Measurements from ENCODE around the gene PIP5K1A. TPM values are rescaled to one million over a fixed set of nuclear protein-coding genes. Genes with fewer than 3 reads are reported as not detected.
"Not testable (repeated sequence)": the region's sequence is repeated elsewhere in the genome, so short reads cannot be mapped to it uniquely, and the experiment has no call there.

Gene PIP5K1A
- total RNA-seq, 1 donor from 2014 or later = 97.7 TPM

GRCh38 chr1:151199873-151200581 lies 1.7 kb downstream of the PIP5K1A start:
- peaks cover 37% of the 10 kb centered on the region for H3K36me3 Mint-ChIP-seq (ENCODE audit: low read depth)
- intact Hi-C loops (cut with micrococcal nuclease) = loop anchor here (1.0 to 5.0 kb wide), 5 partner anchors 13 to 127 kb away; partner anchors contain the start of genes PI4KB, SCNM1 and TNFAIP8L2
- peak overlapping the region; percentile 94 for H3K4me3 Mint-ChIP-seq
- no peaks in the 10 kb centered on the region for H3K9me3 Mint-ChIP-seq
- peak overlapping the region; percentile 97 for H3K27ac Mint-ChIP-seq
- peak; percentile 65 for DNase-seq
- peaks cover 40% of the 10 kb centered on the region for H3K4me1 Mint-ChIP-seq
- peaks cover 2% of the 10 kb centered on the region for H3K27me3 Mint-ChIP-seq

- Mint-ChIP-seq H3K36me3 (ENCODE audit: low read depth) (peaks cover 51% of the 10 kb centered on the region), H3K4me1 (peaks cover 24% of the 10 kb centered on the region)
- intact Hi-C loops (cut with micrococcal nuclease); H3K27ac Mint-ChIP-seq; H3K4me3 Mint-ChIP-seq; DNase-seq; H3K27me3 Mint-ChIP-seq; H3K9me3 Mint-ChIP-seq: not testable (repeated sequence)
Measured at GRCh38 chr1:151205381-151205965, 7.1 kb downstream of the PIP5K1A start.

DNA sequence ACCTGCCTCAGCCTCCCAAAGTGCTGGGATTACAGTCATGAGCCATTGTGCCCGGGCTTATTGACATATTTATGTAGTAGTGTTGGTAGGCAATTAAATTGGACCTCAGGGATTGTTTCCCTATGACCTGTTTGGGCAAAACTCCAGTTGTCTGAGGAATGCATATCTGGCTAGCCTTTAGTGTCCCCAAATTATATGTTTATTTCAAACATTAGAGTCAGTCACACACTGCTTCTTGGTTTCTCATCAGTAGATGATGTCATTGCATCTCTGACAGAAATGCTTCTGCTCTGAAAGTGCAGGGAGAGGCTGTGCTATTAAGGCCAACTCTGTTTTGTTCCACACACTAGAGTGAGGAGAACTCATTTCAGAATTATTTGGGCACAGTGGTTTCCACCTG lies 12.5 kb downstream of the PIP5K1A start:
- peak overlapping the region; percentile 71 for H3K4me3 Mint-ChIP-seq
- H3K27ac Mint-ChIP-seq = peak overlapping the region; percentile 89
- no peak for DNase-seq
- H3K36me3 Mint-ChIP-seq (ENCODE audit: low read depth) = peaks cover 50% of the 10 kb centered on the region
- peaks cover 32% of the 10 kb centered on the region for H3K4me1 Mint-ChIP-seq
- no peaks in the 10 kb centered on the region for H3K9me3 Mint-ChIP-seq
- intact Hi-C loops (cut with micrococcal nuclease) = no loop called here
- H3K27me3 Mint-ChIP-seq = no peaks in the 10 kb centered on the region

GRCh38 chr1:151211972-151212705 lies 13.8 kb downstream of the PIP5K1A start:
- Mint-ChIP-seq H3K27ac (peak overlapping the region; percentile 89), H3K4me3 (peak overlapping the region; percentile 71), H3K27me3 (no peaks in the 10 kb centered on the region), H3K36me3 (ENCODE audit: low read depth) (peaks cover 42% of the 10 kb centered on the region), H3K9me3 (no peaks in the 10 kb centered on the region), H3K4me1 (peaks cover 33% of the 10 kb centered on the region)
- intact Hi-C loops (cut with micrococcal nuclease) = loop anchor here (2.0 kb wide), 1 partner anchor 13 kb away; the partner anchor contains the start of gene PIP5K1A
- peak; percentile 71 for DNase-seq

DNA sequence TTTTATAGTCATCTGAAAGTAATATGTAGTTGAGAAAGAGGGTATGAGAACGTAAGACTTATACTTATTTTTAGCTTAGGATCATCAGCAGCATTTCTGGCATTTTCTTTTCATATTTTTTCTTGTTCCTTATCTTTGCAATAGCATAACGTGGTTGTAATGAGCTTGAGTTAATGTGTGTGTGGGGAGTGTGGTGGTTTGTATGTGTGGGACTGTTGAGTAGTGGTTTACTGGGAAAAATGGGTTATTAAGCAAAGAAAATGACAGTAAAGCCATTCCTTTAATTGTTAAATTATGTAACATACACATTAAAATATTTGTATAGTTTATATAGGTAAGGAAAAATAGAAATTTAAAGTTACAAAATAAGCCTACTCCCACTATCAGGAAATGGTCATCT lies 15.2 kb downstream of the PIP5K1A start:
- intact Hi-C loops (cut with micrococcal nuclease) = loop anchor here (2.0 kb wide), 1 partner anchor 15 kb away; the partner anchor contains the start of gene PIP5K1A
- Mint-ChIP-seq H3K4me1 (peaks cover 35% of the 10 kb centered on the region), H3K27me3 (no peaks in the 10 kb centered on the region), H3K27ac (no peak overlapping the region), H3K4me3 (no peak overlapping the region), H3K9me3 (no peaks in the 10 kb centered on the region), H3K36me3 (ENCODE audit: low read depth) (peaks cover 37% of the 10 kb centered on the region)
- no peak for DNase-seq

DNA sequence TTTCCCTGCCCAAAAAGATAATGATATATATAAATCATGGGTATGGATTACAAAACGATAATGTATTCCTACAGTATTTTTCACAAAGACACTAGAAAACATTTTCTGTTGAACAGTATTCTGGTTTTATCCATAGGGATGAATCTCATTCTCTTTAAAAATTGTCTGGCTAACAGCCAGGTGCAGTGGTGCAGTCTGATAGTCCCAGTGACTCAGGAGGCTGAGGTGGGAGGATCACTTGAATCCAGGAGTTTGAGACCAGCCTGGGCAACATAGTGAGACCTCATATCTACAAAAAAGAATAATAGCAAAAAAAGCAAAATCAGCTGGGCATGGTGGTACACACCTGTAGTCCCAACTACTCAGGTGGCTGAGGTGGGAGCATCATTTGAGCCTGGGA lies 23.3 kb downstream of the PIP5K1A start:
- no peaks in the 10 kb centered on the region for H3K9me3 Mint-ChIP-seq
- H3K4me1 Mint-ChIP-seq = peaks cover 7% of the 10 kb centered on the region
- H3K4me3 Mint-ChIP-seq = no peak overlapping the region
- intact Hi-C loops (cut with micrococcal nuclease) = no loop called here
- H3K27me3 Mint-ChIP-seq = no peaks in the 10 kb centered on the region
- no peak overlapping the region for H3K27ac Mint-ChIP-seq
- DNase-seq = no peak
- H3K36me3 Mint-ChIP-seq (ENCODE audit: low read depth) = peaks cover 22% of the 10 kb centered on the region

GRCh38 chr1:151222130-151222529 lies 23.8 kb downstream of the PIP5K1A start:
- Mint-ChIP-seq H3K27ac (no peak overlapping the region), H3K9me3 (no peaks in the 10 kb centered on the region), H3K4me1 (peaks cover 7% of the 10 kb centered on the region), H3K36me3 (ENCODE audit: low read depth) (peaks cover 25% of the 10 kb centered on the region), H3K4me3 (no peak overlapping the region), H3K27me3 (no peaks in the 10 kb centered on the region)
- intact Hi-C loops (cut with micrococcal nuclease) = no loop called here
- DNase-seq = no peak

GRCh38 chr1:151235235-151235634 lies 36.9 kb downstream of the PIP5K1A start:
- intact Hi-C loops (cut with micrococcal nuclease) = no loop called here
- no peak overlapping the region for H3K27ac Mint-ChIP-seq
- DNase-seq = no peak
- H3K4me3 Mint-ChIP-seq = no peak overlapping the region
- peaks cover 5% of the 10 kb centered on the region for H3K4me1 Mint-ChIP-seq
- H3K36me3 Mint-ChIP-seq (ENCODE audit: low read depth) = peaks cover 74% of the 10 kb centered on the region
- no peaks in the 10 kb centered on the region for H3K9me3 Mint-ChIP-seq
- H3K27me3 Mint-ChIP-seq = no peaks in the 10 kb centered on the region

GRCh38 chr1:151237678-151238466 lies 39.5 kb downstream of the PIP5K1A start:
- Mint-ChIP-seq H3K9me3 (no peaks in the 10 kb centered on the region), H3K36me3 (ENCODE audit: low read depth) (peaks cover 66% of the 10 kb centered on the region), H3K27ac (peak overlapping the region; percentile 61), H3K4me3 (no peak overlapping the region), H3K27me3 (no peaks in the 10 kb centered on the region), H3K4me1 (peaks cover 5% of the 10 kb centered on the region)
- DNase-seq = no peak
- intact Hi-C loops (cut with micrococcal nuclease) = no loop called here

- intact Hi-C loops (cut with micrococcal nuclease) = no loop called here
- no peak for DNase-seq
- Mint-ChIP-seq H3K4me3 (no peak overlapping the region), H3K9me3 (no peaks in the 10 kb centered on the region), H3K27ac (no peak overlapping the region), H3K36me3 (ENCODE audit: low read depth) (peaks cover 70% of the 10 kb centered on the region), H3K27me3 (no peaks in the 10 kb centered on the region), H3K4me1 (peaks cover 5% of the 10 kb centered on the region)
Measured at GRCh38 chr1:151238467-151238739, 40.1 kb downstream of the PIP5K1A start.

GRCh38 chr1:151242442-151242841 lies 44.1 kb downstream of the PIP5K1A start:
- Mint-ChIP-seq H3K27ac (no peak overlapping the region), H3K4me3 (no peak overlapping the region)
- intact Hi-C loops (cut with micrococcal nuclease) = no loop called here

GRCh38 chr1:151243683-151244216 lies 45.4 kb downstream of the PIP5K1A start:
- H3K9me3 Mint-ChIP-seq = no peaks in the 10 kb centered on the region
- H3K36me3 Mint-ChIP-seq (ENCODE audit: low read depth) = peaks cover 67% of the 10 kb centered on the region
- H3K27me3 Mint-ChIP-seq = no peaks in the 10 kb centered on the region
- no peak overlapping the region for H3K27ac Mint-ChIP-seq
- H3K4me1 Mint-ChIP-seq = no peaks in the 10 kb centered on the region
- no peak overlapping the region for H3K4me3 Mint-ChIP-seq
- DNase-seq = no peak
- intact Hi-C loops (cut with micrococcal nuclease) = no loop called here

More at GRCh38 chr1:151242442-151242841, 44.1 kb downstream of the PIP5K1A start:
- H3K9me3 Mint-ChIP-seq = no peaks in the 10 kb centered on the region
- no peaks in the 10 kb centered on the region for H3K27me3 Mint-ChIP-seq
- H3K36me3 Mint-ChIP-seq (ENCODE audit: low read depth) = peaks cover 66% of the 10 kb centered on the region
- DNase-seq = no peak
- H3K4me1 Mint-ChIP-seq = peaks cover 2% of the 10 kb centered on the region

DNA sequence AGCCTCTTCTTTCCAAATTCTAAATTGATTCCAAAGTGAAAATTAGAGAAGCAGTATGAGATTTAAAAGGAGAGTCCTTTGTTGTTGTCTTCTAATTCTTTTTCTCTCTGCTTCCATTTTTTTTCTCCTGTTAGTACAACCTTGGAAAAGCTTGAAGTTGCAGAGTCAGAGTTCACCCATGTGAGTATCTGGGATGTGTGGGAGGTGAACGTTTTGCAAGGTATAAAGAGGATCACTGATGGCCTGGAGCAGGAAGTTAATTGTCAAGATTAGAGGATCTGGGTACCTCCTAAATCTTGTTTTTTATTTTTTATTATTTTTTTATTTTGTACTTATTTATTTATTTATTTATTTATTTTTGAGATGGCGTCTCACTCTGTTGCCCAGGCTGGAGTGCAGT lies 48.4 kb downstream of the PIP5K1A start:
- Mint-ChIP-seq H3K27ac (no peak overlapping the region), H3K36me3 (ENCODE audit: low read depth) (peaks cover 66% of the 10 kb centered on the region), H3K4me3 (no peak overlapping the region), H3K27me3 (no peaks in the 10 kb centered on the region), H3K4me1 (peaks cover 2% of the 10 kb centered on the region), H3K9me3 (no peaks in the 10 kb centered on the region)
- intact Hi-C loops (cut with micrococcal nuclease) = no loop called here
- no peak for DNase-seq
